BLaER1 (cell line): ENCODE data around the gene SLC5A12.
A peak's percentile ranks its signal among the peaks of the same experiment; 100 is the strongest.

Source experiments
- H3K27ac ChIP-seq: shearing (Covaris generic); formaldehyde crosslinking; 2 replicates; pipeline ENCODE4 v1.8.1; 2022
- H3K27me3 ChIP-seq: shearing (Covaris generic); formaldehyde crosslinking; 2 replicates; pipeline ENCODE4 v1.8.1; 2022
- H3K36me3 ChIP-seq: shearing (Covaris generic); formaldehyde crosslinking; 2 replicates; pipeline ENCODE4 v1.8.1; 2022
- H3K4me1 ChIP-seq: shearing (Covaris generic); formaldehyde crosslinking; 2 replicates; pipeline ENCODE4 v1.8.1; 2022
- H3K4me2 ChIP-seq: shearing (Covaris generic); formaldehyde crosslinking; 2 replicates; pipeline ENCODE4 v1.8.1; 2022
- H3K4me3 ChIP-seq: shearing (Covaris generic); formaldehyde crosslinking; 2 replicates; pipeline ENCODE4 v1.8.1; 2022
- H3K9ac ChIP-seq: shearing (Covaris generic); formaldehyde crosslinking; 2 replicates; pipeline ENCODE4 v1.8.1; 2022
- H3K9me3 ChIP-seq: shearing (Covaris generic); formaldehyde crosslinking; 2 replicates; pipeline ENCODE4 v1.8.1; 2022
- H4K20me1 ChIP-seq: shearing (Covaris generic); formaldehyde crosslinking; 2 replicates; pipeline ENCODE4 v1.8.1; 2022
- Cebpa-rat ChIP-seq: shearing (Covaris generic); IDR thresholded peaks from 2 replicates; pipeline ENCODE4 v1.8.1; 2022

Gene SLC5A12

DNA sequence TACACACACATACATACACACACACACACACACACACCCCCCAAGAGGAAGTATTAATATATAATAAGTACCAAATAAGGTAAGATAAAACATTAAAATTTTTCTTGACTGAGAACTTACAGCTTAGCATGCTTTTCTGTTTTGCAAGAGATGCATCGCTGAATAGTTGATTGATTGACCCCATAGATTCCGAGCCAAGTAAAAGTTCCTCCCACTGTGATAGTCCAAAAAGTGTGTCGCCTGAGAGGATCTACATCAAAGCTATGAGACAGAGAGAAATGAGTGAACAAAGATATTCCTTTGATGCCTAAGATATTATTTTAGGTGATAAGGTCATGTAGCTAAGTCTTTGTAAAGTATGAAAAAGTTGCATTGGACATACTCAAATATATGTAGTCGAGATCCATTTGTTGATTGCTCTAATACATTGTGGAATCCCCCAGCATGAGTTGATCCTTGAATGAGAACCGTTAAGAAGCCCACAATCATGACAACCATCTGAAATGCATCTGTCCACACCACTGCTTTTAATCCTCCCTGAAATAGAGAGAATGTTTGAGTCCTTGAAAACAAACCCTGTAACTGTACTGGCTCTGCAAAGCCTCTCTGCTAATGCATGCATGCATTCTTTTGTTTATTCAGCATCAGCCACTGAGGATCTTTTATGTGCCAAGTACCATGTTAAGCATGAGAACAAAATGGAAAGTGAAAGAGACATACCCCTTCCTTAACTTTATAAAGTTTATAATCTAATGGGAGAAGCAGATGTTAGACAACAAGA lies 18.3 kb downstream of the SLC5A12 start:
- peaks cover 13% of the 10 kb centered on the region for H3K4me1 ChIP-seq
- peak overlapping the region; percentile 5; the same call in 1 of the 2 replicates for H3K4me2 ChIP-seq
- H3K4me3 ChIP-seq: no peak overlapping the region
- no peak for TF ChIP-seq Cebpa-rat
- H4K20me1 ChIP-seq: no peaks in the 10 kb centered on the region
- no peaks in the 10 kb centered on the region for H3K36me3 ChIP-seq
- H3K27ac ChIP-seq: no peak overlapping the region
- no peak overlapping the region for H3K9ac ChIP-seq
- no peaks in the 10 kb centered on the region for H3K9me3 ChIP-seq
- no peaks in the 10 kb centered on the region for H3K27me3 ChIP-seq

DNA sequence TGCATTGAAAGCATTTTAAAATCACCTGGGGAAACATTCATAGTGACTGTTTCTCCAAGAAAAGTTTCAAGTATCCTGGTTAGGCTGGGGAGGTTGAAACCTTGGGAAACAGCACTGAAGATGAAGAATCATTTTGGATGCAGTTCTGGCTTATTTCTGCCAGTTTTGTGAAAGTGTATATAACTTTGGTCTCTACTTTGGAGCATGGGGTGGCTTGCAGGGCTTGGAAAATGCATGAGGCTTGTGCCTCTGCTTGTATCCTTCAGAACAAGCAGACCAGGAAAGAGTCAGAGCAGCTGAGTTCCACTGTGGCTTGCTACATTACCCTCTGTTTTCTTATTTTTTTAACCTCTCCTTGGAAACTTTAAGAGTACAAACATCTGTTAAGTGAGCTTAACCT lies 19.5 kb downstream of the SLC5A12 start:
- Histone ChIP-seq H3K4me3 (no peak overlapping the region), H3K27me3 (no peaks in the 10 kb centered on the region), H4K20me1 (no peaks in the 10 kb centered on the region), H3K36me3 (no peaks in the 10 kb centered on the region), H3K9me3 (no peaks in the 10 kb centered on the region), H3K9ac (no peak overlapping the region), H3K4me2 (no peak overlapping the region), H3K4me1 (peaks cover 7% of the 10 kb centered on the region), H3K27ac (no peak overlapping the region)
- no peak for TF ChIP-seq Cebpa-rat

DNA sequence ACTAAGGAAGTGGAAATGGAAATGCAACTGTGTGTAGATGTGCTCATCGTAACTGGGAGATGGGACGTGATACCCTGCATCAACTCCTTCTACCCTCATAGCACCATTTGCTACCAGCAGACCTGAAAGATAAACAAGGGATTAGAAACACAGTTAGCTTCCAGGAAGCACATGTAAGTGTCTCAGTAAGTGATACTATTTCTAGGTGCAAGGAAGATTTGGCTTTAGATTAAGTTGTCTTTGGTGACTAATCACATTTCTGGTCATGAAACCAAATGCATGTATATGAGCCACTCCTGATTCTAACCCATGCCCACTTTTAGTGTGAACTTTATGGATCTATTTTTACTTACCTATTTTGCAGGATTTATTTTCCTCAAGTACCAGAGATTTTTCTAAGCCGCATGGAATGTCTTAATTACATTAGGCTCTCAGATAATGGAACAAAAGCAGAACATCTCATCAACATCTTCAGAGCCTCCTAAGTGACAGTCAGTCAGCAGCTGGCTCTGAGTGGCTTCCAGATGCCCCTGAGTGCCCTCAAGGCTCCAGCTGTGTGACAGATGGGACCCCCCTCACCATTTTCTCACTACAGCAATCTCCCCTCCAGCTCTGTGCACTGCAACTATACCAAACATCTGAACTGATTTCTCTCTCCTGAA lies 21.2 kb downstream of the SLC5A12 start:
- no peaks in the 10 kb centered on the region for H4K20me1 ChIP-seq
- H3K9me3 ChIP-seq: no peaks in the 10 kb centered on the region
- no peaks in the 10 kb centered on the region for H3K36me3 ChIP-seq
- H3K4me3 ChIP-seq: no peak overlapping the region
- TF ChIP-seq Cebpa-rat: no peak
- H3K9ac ChIP-seq: no peak overlapping the region
- H3K4me2 ChIP-seq: no peak overlapping the region
- H3K27ac ChIP-seq: no peak overlapping the region
- no peaks in the 10 kb centered on the region for H3K27me3 ChIP-seq
- H3K4me1 ChIP-seq: peaks cover 7% of the 10 kb centered on the region

DNA sequence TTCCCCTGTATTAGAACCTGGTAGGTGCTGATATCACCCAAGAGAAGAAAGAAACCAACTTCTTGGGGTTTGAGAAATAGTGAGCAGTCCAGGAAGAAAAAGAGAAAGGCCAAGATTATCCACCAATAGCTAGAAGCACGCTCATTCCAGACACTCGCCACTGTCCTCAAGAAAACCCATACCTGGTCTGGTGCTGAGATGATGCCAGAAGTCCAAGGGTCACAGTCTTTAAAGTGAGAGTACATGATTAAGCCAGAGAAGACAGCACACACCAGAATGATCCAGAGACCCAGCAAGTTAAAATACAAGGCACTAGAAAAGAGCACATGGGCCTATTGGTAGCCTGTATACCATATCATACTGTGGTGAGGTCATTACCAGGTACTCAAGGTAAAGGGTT lies 23.6 kb downstream of the SLC5A12 start:
- no peak overlapping the region for H3K9ac ChIP-seq
- H3K36me3 ChIP-seq: no peaks in the 10 kb centered on the region
- H3K4me2 ChIP-seq: no peak overlapping the region
- no peaks in the 10 kb centered on the region for H3K9me3 ChIP-seq
- no peak overlapping the region for H3K4me3 ChIP-seq
- no peak overlapping the region for H3K27ac ChIP-seq
- H3K4me1 ChIP-seq: no peaks in the 10 kb centered on the region
- no peaks in the 10 kb centered on the region for H4K20me1 ChIP-seq
- H3K27me3 ChIP-seq: no peaks in the 10 kb centered on the region
- no peak for TF ChIP-seq Cebpa-rat

GRCh38 chr11:26696330-26696729 lies 25.5 kb downstream of the SLC5A12 start:
- no peak overlapping the region for H3K4me3 ChIP-seq
- no peaks in the 10 kb centered on the region for H4K20me1 ChIP-seq
- TF ChIP-seq Cebpa-rat: no peak
- H3K27me3 ChIP-seq: no peaks in the 10 kb centered on the region
- H3K36me3 ChIP-seq: no peaks in the 10 kb centered on the region
- no peak overlapping the region for H3K27ac ChIP-seq
- H3K9me3 ChIP-seq: no peaks in the 10 kb centered on the region
- no peak overlapping the region for H3K9ac ChIP-seq
- H3K4me1 ChIP-seq: no peaks in the 10 kb centered on the region
- H3K4me2 ChIP-seq: no peak overlapping the region

- Histone ChIP-seq H3K36me3 (no peaks in the 10 kb centered on the region), H3K27me3 (no peaks in the 10 kb centered on the region), H3K9me3 (no peaks in the 10 kb centered on the region), H3K27ac (no peak overlapping the region), H3K4me1 (no peaks in the 10 kb centered on the region), H3K4me3 (no peak overlapping the region), H3K4me2 (no peak overlapping the region), H4K20me1 (no peaks in the 10 kb centered on the region), H3K9ac (no peak overlapping the region)
- no peak for TF ChIP-seq Cebpa-rat
These were observed 33.2 kb downstream of the SLC5A12 start for GRCh38 chr11:26688701-26689100.

- Histone ChIP-seq H3K4me1 (no peaks in the 10 kb centered on the region), H3K4me2 (no peak overlapping the region), H3K27ac (no peak overlapping the region), H3K9ac (no peak overlapping the region), H3K9me3 (no peaks in the 10 kb centered on the region), H4K20me1 (no peaks in the 10 kb centered on the region), H3K36me3 (no peaks in the 10 kb centered on the region), H3K27me3 (no peaks in the 10 kb centered on the region), H3K4me3 (no peak overlapping the region)
- no peak for TF ChIP-seq Cebpa-rat
These were observed 34.5 kb downstream of the SLC5A12 start for GRCh38 chr11:26687351-26687750.

GRCh38 chr11:26677566-26677965 lies 44.3 kb downstream of the SLC5A12 start:
- H3K4me2 ChIP-seq: no peak overlapping the region
- no peaks in the 10 kb centered on the region for H3K9me3 ChIP-seq
- H3K27ac ChIP-seq: no peak overlapping the region
- H3K4me3 ChIP-seq: no peak overlapping the region
- H3K4me1 ChIP-seq: no peaks in the 10 kb centered on the region
- no peaks in the 10 kb centered on the region for H4K20me1 ChIP-seq
- no peak for TF ChIP-seq Cebpa-rat
- no peak overlapping the region for H3K9ac ChIP-seq
- H3K27me3 ChIP-seq: no peaks in the 10 kb centered on the region
- H3K36me3 ChIP-seq: no peaks in the 10 kb centered on the region

- Histone ChIP-seq H3K9ac (no peak overlapping the region), H3K27me3 (no peaks in the 10 kb centered on the region), H3K36me3 (no peaks in the 10 kb centered on the region), H3K4me2 (no peak overlapping the region), H3K9me3 (no peaks in the 10 kb centered on the region), H3K4me3 (no peak overlapping the region), H4K20me1 (no peaks in the 10 kb centered on the region), H3K27ac (no peak overlapping the region), H3K4me1 (no peaks in the 10 kb centered on the region)
- no peak for TF ChIP-seq Cebpa-rat
These were observed 45.2 kb downstream of the SLC5A12 start for GRCh38 chr11:26676641-26677040.

DNA sequence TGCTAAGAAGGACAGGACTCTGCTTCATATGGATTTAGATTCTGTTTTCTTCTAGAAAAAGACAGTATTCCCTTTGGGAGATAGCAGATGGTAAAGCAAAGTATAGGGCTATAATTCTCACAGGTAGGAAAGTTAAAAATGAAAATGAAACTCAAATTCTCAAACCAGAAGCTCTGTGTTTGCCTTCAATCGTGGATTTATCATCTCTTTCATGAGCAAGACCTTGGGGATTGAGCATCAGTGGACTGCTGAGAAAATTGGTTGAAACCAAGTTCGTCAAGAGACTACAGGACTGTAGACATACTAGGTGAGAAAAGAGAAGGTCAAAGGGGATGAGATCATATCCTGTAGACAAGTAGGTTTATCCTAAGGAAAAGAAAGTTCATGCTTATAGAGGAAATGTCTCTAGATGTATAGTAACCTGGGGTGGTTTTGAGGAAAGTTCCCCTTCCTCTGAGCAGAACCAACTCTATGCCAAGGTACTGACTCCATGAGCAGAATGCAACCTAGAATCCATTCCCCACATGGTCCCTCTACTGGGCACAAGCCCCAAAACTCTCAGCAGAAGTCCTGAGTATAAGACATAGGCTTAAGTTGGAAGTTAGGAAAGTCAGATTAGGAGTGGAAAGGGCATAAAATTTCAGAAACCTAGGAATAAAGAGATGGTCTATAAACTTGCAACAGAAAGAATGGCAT lies 46.5 kb downstream of the SLC5A12 start:
- H3K27me3 ChIP-seq: no peaks in the 10 kb centered on the region
- no peak overlapping the region for H3K4me2 ChIP-seq
- H3K36me3 ChIP-seq: no peaks in the 10 kb centered on the region
- no peak overlapping the region for H3K4me3 ChIP-seq
- no peaks in the 10 kb centered on the region for H3K9me3 ChIP-seq
- no peak overlapping the region for H3K9ac ChIP-seq
- no peaks in the 10 kb centered on the region for H3K4me1 ChIP-seq
- H3K27ac ChIP-seq: no peak overlapping the region
- TF ChIP-seq Cebpa-rat: no peak
- H4K20me1 ChIP-seq: no peaks in the 10 kb centered on the region
